Lung (tissue), 12 donors: ENCODE measurements around the gene PPP1R12C. TPM values are rescaled to one million over a fixed set of nuclear protein-coding genes. Genes with fewer than 3 reads are reported as not detected.
A peak's percentile ranks its signal among the peaks of the same experiment; 100 is the strongest.

Experiments used
- ATAC-seq: fragments of 200-7000 bp; cut with Tn5 transposase; one replicate; pipeline ENCODE4 v1.9.1; 2020; ENCODE audit warnings: moderate number of reproducible peaks; ENCODE audit not compliant: insufficient read depth, low FRiP score
- DNase-seq, 3 donors: peaks; one replicate each; pipeline ENCODE4 v3.0.0-alpha.2; 2013 to 2017
- H3K27ac ChIP-seq, 2 donors: one replicate each; pipeline ENCODE4 v1.5.1; 2013; ENCODE audit warnings: mild to moderate bottlenecking in 2 of 2, moderate library complexity in 2 of 2, control low read depth in 1 of 2, inconsistent platforms in 1 of 2, low read depth in 1 of 2, low read length in 1 of 2
- H3K27me3 ChIP-seq, 3 donors: one replicate each; pipeline ENCODE4 v1.5.1; 2013; ENCODE audit warnings: low read length in 2 of 3; ENCODE audit not compliant: control insufficient read depth in 3 of 3, insufficient read depth in 3 of 3
- H3K36me3 ChIP-seq, 4 donors: one replicate each; pipeline ENCODE4 v1.5.1; 2013; ENCODE audit warnings: low read length in 4 of 4, mild to moderate bottlenecking in 1 of 4, moderate library complexity in 1 of 4; ENCODE audit not compliant: control insufficient read depth in 4 of 4, insufficient read depth in 4 of 4
- H3K4me1 ChIP-seq, 5 donors: one replicate each; pipeline ENCODE4 v1.5.1; 2013; ENCODE audit warnings: low read length in 5 of 5, mild to moderate bottlenecking in 2 of 5, moderate library complexity in 1 of 5; ENCODE audit not compliant: control insufficient read depth in 5 of 5, insufficient read depth in 5 of 5
- H3K4me3 ChIP-seq: one replicate; pipeline ENCODE4 v1.5.1; 2013; ENCODE audit warnings: mild to moderate bottlenecking, control low read depth, moderate library complexity
- H3K9ac ChIP-seq, 2 donors: one replicate each; pipeline ENCODE4 v1.5.1; 2013; ENCODE audit warnings: low read length in 2 of 2, control low read depth in 1 of 2; ENCODE audit not compliant: insufficient read depth in 1 of 2
- H3K9me3 ChIP-seq, 4 donors: one replicate each; pipeline ENCODE4 v1.5.1; 2013; ENCODE audit warnings: low read length in 3 of 4, mild to moderate bottlenecking in 1 of 4, moderate library complexity in 1 of 4; ENCODE audit not compliant: control insufficient read depth in 4 of 4, insufficient read depth in 3 of 4
- WGBS, 2 donors: extraction: QIAGEN DNeasy Blood & Tissue Kit; methylation state at CpG; one replicate each; pipeline ENCODE4 v1.1.7; 2013; 5-methylcytosine and 5-hydroxymethylcytosine counted together
- polyA plus RNA-seq, 2 donors: library from polyadenylated mRNA; stranded (reverse); fragments of 200-250 nt; gene quantifications; one replicate each; pipeline ENCODE4 v1.2.1, GENCODE V29; 2013
- total RNA-seq, 2 donors: library from RNA; depleted of rRNA in 1 of 2; stranded (reverse); fragments of >200 nt in 1 of 2; gene quantifications; one replicate each; pipeline ENCODE4 v1.2.1, GENCODE V29; 2014 to 2021
- TF ChIP-seq, protein P1 (sequence below): IDR thresholded peaks from 2 replicates; pipeline ENCODE4 v1.5.1; 2012; ENCODE audit warnings: mild to moderate bottlenecking; ENCODE audit errors: control extremely low read depth, extremely low read depth
- donor health status: control.
- donor health status: control.
- donor health status: Bipolar disorder and iron deficiency.
- donor health status: healthy.
- donor health status: DM: yes; HTN: yes; CAD: no.

PPP1R12C gene
- total and polyA plus RNA-seq, 4 donors = 47.4 to 163 (median 111) TPM

DNA sequence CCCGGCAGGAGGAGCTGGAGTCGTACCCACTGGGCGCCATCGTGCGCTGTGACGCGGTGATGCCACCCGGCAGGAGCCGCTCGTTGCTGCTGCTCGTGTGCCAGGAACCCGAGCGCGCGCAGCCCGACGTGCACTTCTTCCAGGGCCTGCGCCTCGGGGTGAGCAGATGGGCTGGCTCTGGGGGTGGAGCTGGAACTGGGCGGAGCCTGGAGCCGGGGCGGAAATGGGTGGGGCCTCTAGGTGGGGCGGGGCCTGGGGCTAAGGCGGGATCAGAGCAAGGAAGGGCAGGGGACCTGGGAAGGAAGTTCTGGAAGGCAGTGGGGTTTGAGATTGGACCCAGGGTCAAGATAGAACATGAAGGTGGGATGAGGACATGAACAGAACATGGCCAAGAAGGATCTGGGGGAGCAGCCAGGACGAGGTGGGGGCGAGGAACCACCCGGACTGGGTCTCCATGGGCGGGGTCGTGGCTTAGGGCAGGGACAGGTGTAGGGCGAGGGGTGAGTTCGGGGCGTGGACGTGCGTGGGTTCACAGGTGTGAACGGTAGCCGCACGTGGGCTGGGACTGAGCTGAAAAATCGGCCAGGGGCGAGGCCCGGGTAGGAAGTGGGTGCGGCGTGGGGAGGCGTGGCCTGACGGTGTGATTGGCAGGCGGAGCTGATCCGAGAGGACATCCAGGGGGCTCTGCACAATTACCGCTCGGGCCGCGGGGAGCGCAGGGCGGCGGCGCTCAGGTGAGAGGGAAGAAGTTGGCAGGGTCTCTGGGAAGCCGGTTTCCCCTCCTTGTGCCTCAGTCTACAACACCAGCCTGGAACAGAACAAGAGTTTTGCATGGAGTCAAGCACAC, 37.1 kb downstream of the PPP1R12C start:
- DNase-seq (peak; percentile 32 to 69 (median 44)), ATAC-seq (peak; percentile 74)
- TF ChIP-seq, protein P1, sequence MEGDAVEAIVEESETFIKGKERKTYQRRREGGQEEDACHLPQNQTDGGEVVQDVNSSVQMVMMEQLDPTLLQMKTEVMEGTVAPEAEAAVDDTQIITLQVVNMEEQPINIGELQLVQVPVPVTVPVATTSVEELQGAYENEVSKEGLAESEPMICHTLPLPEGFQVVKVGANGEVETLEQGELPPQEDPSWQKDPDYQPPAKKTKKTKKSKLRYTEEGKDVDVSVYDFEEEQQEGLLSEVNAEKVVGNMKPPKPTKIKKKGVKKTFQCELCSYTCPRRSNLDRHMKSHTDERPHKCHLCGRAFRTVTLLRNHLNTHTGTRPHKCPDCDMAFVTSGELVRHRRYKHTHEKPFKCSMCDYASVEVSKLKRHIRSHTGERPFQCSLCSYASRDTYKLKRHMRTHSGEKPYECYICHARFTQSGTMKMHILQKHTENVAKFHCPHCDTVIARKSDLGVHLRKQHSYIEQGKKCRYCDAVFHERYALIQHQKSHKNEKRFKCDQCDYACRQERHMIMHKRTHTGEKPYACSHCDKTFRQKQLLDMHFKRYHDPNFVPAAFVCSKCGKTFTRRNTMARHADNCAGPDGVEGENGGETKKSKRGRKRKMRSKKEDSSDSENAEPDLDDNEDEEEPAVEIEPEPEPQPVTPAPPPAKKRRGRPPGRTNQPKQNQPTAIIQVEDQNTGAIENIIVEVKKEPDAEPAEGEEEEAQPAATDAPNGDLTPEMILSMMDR = no peak
- Histone ChIP-seq H3K4me3 (no peak overlapping the region), H3K27ac (peak overlapping the region in 1 of 2 donors; percentile 66), H3K27me3 (peaks cover 0 to 59% (median 53%) of the 10 kb centered on the region in 3 donors), H3K36me3 (no peaks in the 10 kb centered on the region), H3K9me3 (peaks cover 0 to 5% (median 0%) of the 10 kb centered on the region in 4 donors), H3K4me1 (peaks cover 0 to 17% (median 0%) of the 10 kb centered on the region in 5 donors), H3K9ac (peak overlapping the region in 1 of 2 donors; percentile 5)
- 5 to 6% methylated on average over 55 of the region's 55 CpGs for WGBS, 2 donors

DNA sequence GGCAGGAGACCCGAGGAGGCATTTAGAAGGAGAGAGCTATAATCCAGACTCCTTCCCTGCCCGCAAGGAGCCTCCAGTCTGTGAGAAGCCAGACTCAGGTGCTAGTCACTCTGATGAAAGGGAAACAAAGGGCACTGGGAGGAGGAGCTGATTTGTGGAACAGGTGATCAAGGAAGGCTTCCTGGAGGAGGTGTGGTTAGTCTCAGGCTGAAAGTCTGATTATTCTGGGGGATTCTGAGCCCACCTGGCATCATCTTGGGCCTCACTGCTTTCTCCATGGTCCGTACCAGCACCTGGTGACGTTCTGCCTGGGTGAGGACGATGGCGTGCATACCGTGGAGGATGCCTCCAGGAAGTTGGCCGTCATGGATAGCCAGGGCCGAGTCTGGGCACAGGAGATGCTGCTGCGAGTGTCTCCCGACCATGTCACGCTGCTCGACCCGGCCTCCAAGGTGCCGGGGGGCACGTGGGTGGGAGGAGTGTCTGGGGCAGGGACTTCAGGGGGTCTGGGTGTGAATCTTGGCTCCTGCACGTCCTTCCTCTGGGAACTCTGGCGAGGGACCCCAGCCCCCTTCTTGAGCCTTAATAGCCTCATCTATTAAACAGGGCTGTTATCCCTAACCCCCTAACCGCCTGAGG, 37.9 kb downstream of the PPP1R12C start:
- TF ChIP-seq, protein P1 = no peak
- Histone ChIP-seq H3K4me3 (no peak overlapping the region), H3K9me3 (peaks cover 0 to 5% (median 0%) of the 10 kb centered on the region in 4 donors), H3K4me1 (peaks cover 0 to 17% (median 0%) of the 10 kb centered on the region in 5 donors), H3K36me3 (no peaks in the 10 kb centered on the region), H3K9ac (no peak overlapping the region), H3K27ac (no peak overlapping the region), H3K27me3 (peaks cover 0 to 52% (median 46%) of the 10 kb centered on the region in 3 donors)
- WGBS, 2 donors = 76 to 78% methylated on average over 19 of the region's 19 CpGs
- DNase-seq = no peak
- no peak for ATAC-seq

DNA sequence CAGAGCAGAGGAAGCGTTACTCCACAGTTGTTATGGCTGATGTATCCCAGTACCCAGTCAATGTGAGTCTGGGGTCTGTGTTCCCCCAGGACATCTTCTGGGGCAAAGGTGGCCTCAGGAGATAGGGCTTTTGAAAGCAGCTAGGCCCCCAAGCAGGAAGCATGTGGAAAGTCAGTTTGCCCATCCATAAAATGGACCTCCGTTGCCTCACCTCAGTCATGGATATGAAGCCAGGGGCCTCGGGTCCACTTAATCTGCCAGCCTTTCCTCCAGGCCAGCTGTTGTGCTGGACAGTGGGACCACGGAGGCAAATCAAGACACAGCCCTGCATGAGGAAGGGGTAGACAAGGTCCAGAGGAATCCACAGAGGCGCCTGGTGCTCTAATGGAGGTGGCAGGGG, 38.4 kb downstream of the PPP1R12C start:
- no peak for DNase-seq
- Histone ChIP-seq H3K9ac (no peak overlapping the region), H3K4me3 (no peak overlapping the region), H3K27me3 (peaks cover 0 to 46% (median 40%) of the 10 kb centered on the region in 3 donors), H3K36me3 (no peaks in the 10 kb centered on the region), H3K4me1 (peaks cover 0 to 17% (median 0%) of the 10 kb centered on the region in 5 donors), H3K9me3 (peaks cover 0 to 7% (median 0%) of the 10 kb centered on the region in 4 donors), H3K27ac (no peak overlapping the region)
- TF ChIP-seq, protein P1 = no peak
- ATAC-seq = no peak
- 77 to 82% methylated on average over 5 of the region's 5 CpGs for WGBS, 2 donors
